Stimulated activated naive CD8-positive, alpha-beta T cell treated with anti-CD3 and anti-CD28 coated beads, Interleukin-15, amount 100 ng/mL, for 72 hours (primary cell): ENCODE data around the gene CALML5.

Source experiments
- ATAC-seq: fragments of 150-1000 bp; cut with Tn5 transposase; 2 replicates; pipeline ENCODE4 v1.10.0; 2021; ENCODE audit warnings: mild to moderate bottlenecking, moderate library complexity
- DNase-seq, 2 donors: peaks; one replicate each; pipeline ENCODE4 v3.0.0; 2021 to 2022
- H3K27ac Mint-ChIP-seq, 2 donors: one replicate each; pipeline ENCODE4 v1.8.0; 2022; ENCODE audit warnings: mild to moderate bottlenecking in 2 of 2, mixed read lengths in 2 of 2, moderate library complexity in 2 of 2
- H3K27me3 Mint-ChIP-seq: one replicate; pipeline ENCODE4 v1.8.0; 2022; ENCODE audit warnings: mixed read lengths
- H3K4me1 Mint-ChIP-seq: one replicate; pipeline ENCODE4 v1.8.0; 2022; ENCODE audit warnings: mild to moderate bottlenecking, mixed read lengths
- H3K4me3 Mint-ChIP-seq, 2 donors: one replicate each; pipeline ENCODE4 v1.8.0; 2022; ENCODE audit warnings: mild to moderate bottlenecking in 2 of 2, mixed read lengths in 2 of 2, moderate library complexity in 1 of 2
- H3K9me3 Mint-ChIP-seq, 2 donors: one replicate each; pipeline ENCODE4 v1.8.0; 2022; ENCODE audit warnings: mixed read lengths in 2 of 2

CALML5 gene

GRCh38 chr10:5470062-5470751, 29.2 kb downstream of the CALML5 start:
- Mint-ChIP-seq H3K4me3 (no peak overlapping the region), H3K9me3 (no peaks in the 10 kb centered on the region), H3K4me1 (no peaks in the 10 kb centered on the region), H3K27me3 (no peaks in the 10 kb centered on the region), H3K27ac (no peak overlapping the region)
- ATAC-seq (no peak), DNase-seq (no peak)

GRCh38 chr10:5469353-5470061, 29.9 kb downstream of the CALML5 start:
- H3K27me3 Mint-ChIP-seq, result no peaks in the 10 kb centered on the region
- H3K9me3 Mint-ChIP-seq, result no peaks in the 10 kb centered on the region
- peak overlapping the region; percentile 30 to 38 for H3K27ac Mint-ChIP-seq
- H3K4me1 Mint-ChIP-seq, result no peaks in the 10 kb centered on the region
- peak; percentile 18 for ATAC-seq
- DNase-seq, result no peak
- no peak overlapping the region for H3K4me3 Mint-ChIP-seq

GRCh38 chr10:5468262-5469106, 30.9 kb downstream of the CALML5 start:
- ATAC-seq (no peak), DNase-seq (no peak)
- H3K4me1 Mint-ChIP-seq, result no peaks in the 10 kb centered on the region
- H3K27me3 Mint-ChIP-seq, result no peaks in the 10 kb centered on the region
- H3K9me3 Mint-ChIP-seq, result no peaks in the 10 kb centered on the region
- no peak overlapping the region for H3K4me3 Mint-ChIP-seq
- no peak overlapping the region for H3K27ac Mint-ChIP-seq

- Mint-ChIP-seq H3K27ac (no peak overlapping the region), H3K27me3 (no peaks in the 10 kb centered on the region), H3K9me3 (no peaks in the 10 kb centered on the region), H3K4me3 (no peak overlapping the region), H3K4me1 (no peaks in the 10 kb centered on the region)
- no peak for DNase-seq
- ATAC-seq, result no peak
These were observed 31.6 kb downstream of the CALML5 start for GRCh38 chr10:5467634-5468255.

- no peak for DNase-seq
- Mint-ChIP-seq H3K4me1 (no peaks in the 10 kb centered on the region), H3K9me3 (no peaks in the 10 kb centered on the region), H3K4me3 (no peak overlapping the region), H3K27me3 (no peaks in the 10 kb centered on the region), H3K27ac (no peak overlapping the region)
- no peak for ATAC-seq
These were observed 32.2 kb downstream of the CALML5 start for GRCh38 chr10:5467207-5467535.

- Mint-ChIP-seq H3K9me3 (no peaks in the 10 kb centered on the region), H3K27me3 (no peaks in the 10 kb centered on the region), H3K4me1 (no peaks in the 10 kb centered on the region), H3K27ac (no peak overlapping the region), H3K4me3 (no peak overlapping the region)
- ATAC-seq, result peak; percentile 39
- no peak for DNase-seq
These were observed 32.7 kb downstream of the CALML5 start for GRCh38 chr10:5466451-5467206.

- no peaks in the 10 kb centered on the region for H3K27me3 Mint-ChIP-seq
- no peaks in the 10 kb centered on the region for H3K4me1 Mint-ChIP-seq
- DNase-seq, result no peak
- H3K9me3 Mint-ChIP-seq, result no peaks in the 10 kb centered on the region
- ATAC-seq, result peak; percentile 4
- H3K4me3 Mint-ChIP-seq, result no peak overlapping the region
- no peak overlapping the region for H3K27ac Mint-ChIP-seq
These were observed 33.4 kb downstream of the CALML5 start for GRCh38 chr10:5465976-5466450.

- Mint-ChIP-seq H3K4me3 (no peak overlapping the region), H3K27me3 (no peaks in the 10 kb centered on the region), H3K4me1 (no peaks in the 10 kb centered on the region), H3K27ac (no peak overlapping the region), H3K9me3 (no peaks in the 10 kb centered on the region)
- ATAC-seq, result no peak
- no peak for DNase-seq
These were observed 34.8 kb downstream of the CALML5 start for GRCh38 chr10:5464546-5464945.

GRCh38 chr10:5462841-5463293, 36.5 kb downstream of the CALML5 start:
- peaks cover 6% of the 10 kb centered on the region for H3K4me1 Mint-ChIP-seq
- H3K9me3 Mint-ChIP-seq, result no peaks in the 10 kb centered on the region
- no peak for DNase-seq
- no peak overlapping the region for H3K4me3 Mint-ChIP-seq
- no peaks in the 10 kb centered on the region for H3K27me3 Mint-ChIP-seq
- no peak overlapping the region for H3K27ac Mint-ChIP-seq
- no peak for ATAC-seq

- H3K27ac Mint-ChIP-seq, result no peak overlapping the region
- ATAC-seq (no peak), DNase-seq (no peak)
- no peaks in the 10 kb centered on the region for H3K27me3 Mint-ChIP-seq
- H3K4me3 Mint-ChIP-seq, result no peak overlapping the region
- no peaks in the 10 kb centered on the region for H3K9me3 Mint-ChIP-seq
- peaks cover 11% of the 10 kb centered on the region for H3K4me1 Mint-ChIP-seq
These were observed 37.2 kb downstream of the CALML5 start for GRCh38 chr10:5461914-5462840.

GRCh38 chr10:5461203-5461588, 38.2 kb downstream of the CALML5 start:
- no peak for ATAC-seq
- Mint-ChIP-seq H3K4me3 (no peak overlapping the region), H3K27me3 (no peaks in the 10 kb centered on the region), H3K9me3 (no peaks in the 10 kb centered on the region), H3K27ac (no peak overlapping the region), H3K4me1 (peaks cover 11% of the 10 kb centered on the region)
- no peak for DNase-seq

GRCh38 chr10:5460468-5461202, 38.7 kb downstream of the CALML5 start:
- ATAC-seq (no peak), DNase-seq (no peak)
- peaks cover 11% of the 10 kb centered on the region for H3K4me1 Mint-ChIP-seq
- H3K9me3 Mint-ChIP-seq, result no peaks in the 10 kb centered on the region
- H3K27me3 Mint-ChIP-seq, result no peaks in the 10 kb centered on the region
- no peak overlapping the region for H3K27ac Mint-ChIP-seq
- no peak overlapping the region for H3K4me3 Mint-ChIP-seq

GRCh38 chr10:5458949-5459747, 40.2 kb downstream of the CALML5 start:
- no peak overlapping the region for H3K4me3 Mint-ChIP-seq
- no peak overlapping the region for H3K27ac Mint-ChIP-seq
- H3K4me1 Mint-ChIP-seq, result peaks cover 11% of the 10 kb centered on the region
- H3K9me3 Mint-ChIP-seq, result no peaks in the 10 kb centered on the region
- DNase-seq (no peak), ATAC-seq (no peak)
- H3K27me3 Mint-ChIP-seq, result no peaks in the 10 kb centered on the region
